Fibroblast of gingiva (primary cell): ENCODE results near the gene IGF1R.
A peak's percentile ranks its signal among the peaks of the same experiment; 100 is the strongest.

ENCODE experiments used
- DNase-seq: peaks from one replicate; pipeline ENCODE4 v3.0.0-alpha.2; 2011; ENCODE audit warnings: low read depth

IGF1R gene

GRCh38 chr15:98746375-98747155 is 98.2 kb downstream of the IGF1R start:
- no peak for DNase-seq

DNA sequence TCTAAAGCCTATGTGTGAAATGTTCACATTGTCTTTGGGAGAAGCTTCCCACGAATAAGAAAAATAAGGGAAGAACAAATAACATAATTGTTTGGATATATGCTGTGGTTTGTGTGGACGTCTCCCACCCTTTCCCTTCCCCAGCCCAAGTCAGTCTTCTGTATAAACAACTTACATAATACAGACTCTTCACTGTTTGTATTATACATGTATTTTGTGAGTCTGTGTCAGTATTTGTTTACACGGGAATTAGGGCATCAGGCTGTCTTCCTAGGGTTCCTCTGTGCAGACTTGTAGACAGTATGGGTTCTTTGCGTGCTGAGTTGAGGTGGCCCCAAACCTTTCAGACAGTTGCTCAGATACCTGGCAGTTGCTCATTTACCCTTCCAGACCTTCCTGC is 103.4 kb downstream of the IGF1R start:
- no peak for DNase-seq

GRCh38 chr15:98753726-98754656 is 105.7 kb downstream of the IGF1R start:
- peak; percentile 21 for DNase-seq

DNA sequence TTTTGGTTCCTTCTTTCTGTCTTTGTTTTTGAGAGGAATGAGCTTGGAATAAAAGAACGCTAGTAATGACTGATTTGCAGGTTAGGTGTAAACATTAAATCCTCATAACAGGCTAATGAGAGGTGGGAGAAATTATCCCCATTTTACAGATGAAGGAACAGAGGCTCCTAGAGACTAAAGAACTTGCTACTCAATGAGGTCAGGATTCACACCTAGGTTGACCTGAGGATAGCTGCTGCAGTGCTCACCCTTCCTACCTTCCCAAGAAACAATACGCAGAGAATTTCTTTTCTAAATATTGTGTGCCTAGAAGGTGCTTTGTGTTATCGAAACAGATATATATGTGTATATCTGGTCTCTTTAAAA is 106.3 kb downstream of the IGF1R start:
- DNase-seq: no peak

- peak; percentile 16 for DNase-seq
These were observed 106.8 kb downstream of the IGF1R start for GRCh38 chr15:98755138-98755537.

GRCh38 chr15:98755781-98756180 is 107.4 kb downstream of the IGF1R start:
- DNase-seq: no peak

DNA sequence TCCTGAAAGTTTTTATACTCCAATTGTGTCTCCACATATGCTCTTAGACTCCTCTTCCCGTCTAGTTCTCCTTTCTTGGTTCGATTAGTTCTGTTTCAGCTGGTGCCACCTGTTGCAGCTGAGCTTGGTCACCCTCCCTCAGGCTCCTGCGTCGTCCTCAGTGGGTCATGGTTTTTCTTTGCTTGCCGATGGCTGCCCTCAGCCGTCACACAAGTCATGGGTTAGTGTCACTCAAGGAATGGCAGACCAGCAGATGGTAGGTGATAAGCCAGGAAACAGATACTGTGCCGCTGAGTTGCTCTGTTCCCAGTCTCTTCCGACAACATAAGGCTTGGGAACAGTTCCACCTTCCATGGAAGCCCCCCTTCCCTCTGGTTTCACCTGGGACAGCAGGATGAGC is 109.9 kb downstream of the IGF1R start:
- no peak for DNase-seq

GRCh38 chr15:98759277-98759676 is 110.9 kb downstream of the IGF1R start:
- no peak for DNase-seq

DNA sequence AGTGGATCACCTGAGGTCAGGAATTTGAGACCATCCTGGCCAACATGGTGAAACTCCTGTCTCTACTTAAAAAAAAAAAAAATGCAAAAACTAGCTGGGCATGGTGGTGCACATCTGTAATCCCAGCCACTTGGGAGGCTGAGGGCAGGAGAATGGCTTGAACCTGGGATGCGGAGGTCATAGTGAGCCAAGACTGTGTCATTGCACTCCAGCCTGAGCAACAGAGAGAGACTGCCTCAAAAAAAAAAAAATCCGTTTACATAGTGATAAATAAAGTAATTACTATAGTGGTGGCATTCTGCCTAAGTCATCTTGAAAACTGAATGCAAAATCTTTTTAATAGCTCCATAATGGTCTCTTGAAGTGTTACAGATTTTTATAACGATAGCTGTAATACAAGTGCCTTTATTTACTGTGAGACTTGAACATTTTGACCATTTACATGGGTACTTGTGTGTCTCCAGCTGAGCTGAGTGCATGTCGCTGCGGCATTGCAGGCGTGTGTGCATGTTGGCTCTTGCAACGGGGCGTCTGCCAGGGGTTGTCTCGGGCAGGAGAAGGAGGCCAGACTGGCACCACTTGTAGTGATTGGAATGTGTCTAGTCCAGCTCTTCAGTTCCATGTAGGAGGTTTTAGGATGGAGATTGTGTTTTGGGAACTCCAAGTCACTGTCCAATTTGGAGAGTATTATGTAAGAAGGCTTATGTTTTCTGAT is 111.9 kb downstream of the IGF1R start:
- peak; percentile 19 for DNase-seq

GRCh38 chr15:98760975-98761374 is 112.6 kb downstream of the IGF1R start:
- DNase-seq: no peak

GRCh38 chr15:98763179-98763578 is 114.8 kb downstream of the IGF1R start:
- DNase-seq: no peak

GRCh38 chr15:98764291-98764690 is 116.0 kb downstream of the IGF1R start:
- DNase-seq: no peak

GRCh38 chr15:98765610-98766009 is 117.3 kb downstream of the IGF1R start:
- DNase-seq: no peak

DNA sequence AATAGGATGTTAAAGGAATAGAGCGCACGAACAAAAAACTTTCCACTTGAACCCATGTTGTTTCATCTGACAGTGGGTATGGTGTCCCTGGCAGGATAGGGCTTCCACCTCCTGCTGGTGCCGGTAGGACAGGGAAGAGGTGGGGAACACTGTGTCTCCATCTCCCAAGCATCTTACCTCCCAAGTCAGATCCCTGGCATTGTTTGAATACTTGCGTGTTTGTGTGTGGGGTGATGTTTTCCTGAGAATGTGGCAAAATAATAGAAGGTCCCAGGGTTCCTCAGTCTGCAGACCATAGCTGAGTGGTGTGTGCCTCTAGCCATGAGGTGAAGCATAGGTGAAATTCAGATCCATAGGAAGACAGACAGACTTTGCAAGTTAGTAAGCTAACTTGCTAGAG is 119.4 kb downstream of the IGF1R start:
- no peak for DNase-seq

- no peak for DNase-seq
These were observed 121.5 kb downstream of the IGF1R start for GRCh38 chr15:98769867-98770266.

GRCh38 chr15:98770984-98771383 is 122.6 kb downstream of the IGF1R start:
- DNase-seq: no peak

DNA sequence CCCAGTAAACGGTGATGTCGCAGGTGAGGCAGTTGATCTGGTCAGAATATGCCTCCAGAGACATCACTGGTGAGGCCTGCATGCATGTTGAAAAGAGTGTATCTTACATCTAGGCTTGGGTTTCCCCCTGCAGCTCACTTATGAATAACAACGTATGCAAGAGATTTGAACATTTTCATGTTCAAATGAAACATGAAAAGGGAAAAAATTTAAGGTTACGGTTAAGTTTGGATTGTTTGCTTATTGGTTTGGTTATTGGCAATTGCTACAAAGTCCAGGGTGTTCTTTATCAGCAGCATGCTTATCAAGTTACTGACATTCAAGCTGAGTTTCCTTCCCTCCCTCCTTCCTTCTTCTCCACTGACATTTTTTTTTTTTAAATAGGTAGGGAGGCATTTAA is 123.2 kb downstream of the IGF1R start:
- DNase-seq: no peak

DNA sequence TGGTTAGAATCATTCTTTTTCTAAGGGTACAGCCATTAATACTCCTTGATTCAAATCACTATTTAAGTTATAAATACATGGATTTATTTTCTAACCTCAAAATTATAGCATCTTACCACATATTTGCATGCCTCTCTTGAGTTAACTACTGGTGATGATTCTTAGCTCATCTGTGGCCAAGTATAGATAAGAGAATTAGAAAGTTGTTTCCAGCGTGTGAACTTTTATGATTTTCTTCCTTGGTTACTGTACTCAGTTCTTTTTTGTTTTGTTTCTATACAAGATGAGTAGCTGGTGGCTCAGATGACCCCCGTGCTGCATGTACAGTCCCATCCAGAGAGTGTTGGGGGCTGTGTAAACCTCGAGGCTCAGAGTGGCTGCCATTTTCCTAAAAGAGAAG is 124.6 kb downstream of the IGF1R start:
- DNase-seq: no peak

DNA sequence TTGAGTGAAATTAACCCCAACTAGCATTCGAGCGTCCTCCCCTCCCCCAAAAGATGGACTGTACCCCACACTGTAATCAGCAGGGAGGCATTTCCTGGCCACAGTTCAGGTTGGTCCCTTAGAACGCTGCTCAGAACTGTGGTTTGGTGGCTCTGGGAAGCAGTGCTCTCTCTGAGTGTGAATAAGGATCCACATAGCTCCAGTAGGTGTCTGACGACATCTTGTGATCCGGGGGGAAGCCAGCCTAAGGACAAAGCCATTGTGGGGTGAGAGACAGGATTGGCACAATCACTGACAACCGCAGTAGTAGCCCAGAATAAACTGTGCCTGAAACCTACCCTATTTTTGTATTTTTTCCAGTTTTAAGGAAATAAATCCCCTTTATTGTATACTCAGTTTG is 125.3 kb downstream of the IGF1R start:
- no peak for DNase-seq

DNA sequence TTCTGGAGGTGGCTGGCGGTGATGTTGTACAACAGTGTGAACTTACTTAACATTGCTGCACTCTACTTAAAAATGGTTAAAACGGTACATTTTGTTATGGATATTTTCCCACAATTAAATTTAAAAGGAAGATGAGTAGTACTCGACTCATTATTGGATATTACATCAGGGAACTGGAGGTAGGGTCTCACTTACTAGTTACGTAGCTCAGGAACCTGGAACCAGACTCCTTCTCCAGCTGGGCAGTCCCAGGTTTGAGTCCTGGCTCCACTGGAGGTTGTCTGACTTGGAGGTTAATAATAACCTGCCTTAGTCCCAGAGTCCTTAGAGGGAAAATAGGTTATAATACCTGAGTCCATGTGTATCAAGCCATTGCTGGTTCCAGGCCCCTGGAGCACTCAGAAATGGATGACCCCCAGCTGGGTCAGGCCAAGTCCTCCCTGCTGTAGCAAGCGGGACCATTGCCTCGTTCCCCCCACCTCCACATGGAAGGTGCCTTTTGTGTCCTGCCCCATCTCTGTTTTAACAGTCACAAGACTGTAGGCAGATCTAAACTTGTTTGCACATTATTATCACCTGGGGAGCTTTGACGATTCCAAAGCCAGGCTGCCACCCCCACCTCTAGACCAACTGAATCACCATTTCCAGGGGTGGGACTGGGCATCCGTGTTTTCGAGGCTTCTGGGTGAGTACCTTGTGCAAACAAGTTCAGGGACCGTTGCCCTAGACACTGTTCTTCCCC is 126.6 kb downstream of the IGF1R start:
- DNase-seq: no peak

DNA sequence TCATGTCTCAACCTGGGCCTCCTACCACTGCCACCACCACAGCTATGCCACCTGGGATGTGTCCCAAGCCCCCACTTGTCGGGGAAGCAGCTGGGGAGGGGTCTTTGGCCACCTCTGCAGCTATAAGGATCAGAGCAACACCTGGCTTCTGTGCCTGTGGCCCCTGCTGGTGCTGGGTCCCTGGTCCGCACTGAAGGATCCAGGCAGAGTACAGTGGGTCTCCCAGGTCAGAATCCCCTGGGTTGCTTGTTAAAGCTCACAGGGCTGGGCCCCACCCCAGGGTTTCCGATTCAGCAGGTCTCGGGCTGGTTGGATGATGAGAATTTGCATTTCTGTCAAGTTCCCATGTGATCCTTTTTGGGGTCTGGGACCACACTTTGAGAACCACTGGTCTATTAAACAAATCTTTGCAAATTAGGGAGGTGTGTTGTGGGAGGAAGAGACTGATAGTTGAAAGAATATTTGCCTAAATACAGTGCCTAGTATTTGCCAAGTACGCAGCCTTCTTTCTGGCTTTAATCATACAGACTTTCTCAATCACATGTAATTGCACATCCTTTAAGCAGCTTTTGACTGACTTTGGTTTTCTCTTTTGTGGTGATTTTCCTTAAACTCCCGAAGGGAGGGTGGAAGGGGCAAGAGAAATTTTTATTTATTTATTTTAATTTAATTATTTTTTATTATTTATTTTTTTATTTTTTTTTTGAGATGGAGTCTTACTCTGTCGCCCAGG is 127.3 kb downstream of the IGF1R start:
- peak; percentile 59 for DNase-seq
